Sciatic nerve (tissue), 2 donors: Measurements from ENCODE around the gene TMPRSS9. TPM values are rescaled to one million over a fixed set of nuclear protein-coding genes. Genes with fewer than 3 reads are reported as not detected.
"Not testable (repeated sequence)": the region's sequence is repeated elsewhere in the genome, so short reads cannot be mapped to it uniquely, and the experiment has no call there.

Source experiments
- ATAC-seq: fragments of 200-7000 bp; cut with Tn5 transposase; one replicate; pipeline ENCODE4 v1.9.1; 2020; ENCODE audit warnings: mild to moderate bottlenecking, moderate library complexity
- DNase-seq: peaks from one replicate; pipeline ENCODE4 v3.0.0-alpha.2; 2020; ENCODE audit warnings: low spot score
- intact Hi-C: fragments of 100-400 bp; cut with DNase I; formaldehyde crosslinking; loops from one replicate; pipeline ENCODE4 v1.14.2; 2022
- total RNA-seq: library from RNA; stranded (reverse); fragmentation: NEBNext Ultra II Directional; extraction: Animal tissue kit (Norgen Biotek cat#: 25700); gene quantifications from one replicate; pipeline ENCODE4 v1.2.1, GENCODE V29; 2021
- donor health status: DM: no; HTN: no; CAD: no.
- donor health status: DM: no; HTN: no; CAD: no.

TMPRSS9 gene
- total RNA-seq, 1 donor from 2014 or later, result not detected

- intact Hi-C loops, result no loop called here
- ATAC-seq (no peak), DNase-seq (no peak)
Observed at GRCh38 chr19:2441096-2441752, 81.2 kb downstream of the TMPRSS9 start.

- DNase-seq (peak; percentile 57), ATAC-seq (peak; percentile 20)
- intact Hi-C loops, result no loop called here
Observed at GRCh38 chr19:2443116-2443784, 83.2 kb downstream of the TMPRSS9 start.

DNA sequence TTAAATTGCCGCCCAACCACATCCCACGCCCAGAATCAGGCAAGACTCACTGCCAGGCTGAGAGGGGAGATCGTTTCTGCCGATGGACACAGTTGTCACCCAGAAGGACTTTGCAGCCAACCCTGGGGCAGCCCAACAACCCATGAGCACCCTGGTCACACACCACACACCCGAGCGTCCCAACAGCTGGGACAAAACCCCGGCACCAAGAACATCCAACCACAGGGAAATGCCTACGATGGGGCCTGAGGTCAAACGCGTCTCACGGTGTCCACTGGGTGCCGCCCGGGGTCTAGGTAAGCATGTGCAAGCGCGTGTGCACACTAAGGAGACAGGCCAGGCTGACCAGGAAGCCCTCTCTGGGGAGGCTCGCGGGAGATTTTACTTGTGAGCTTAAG is 83.7 kb downstream of the TMPRSS9 start:
- ATAC-seq (no peak), DNase-seq (no peak)

DNA sequence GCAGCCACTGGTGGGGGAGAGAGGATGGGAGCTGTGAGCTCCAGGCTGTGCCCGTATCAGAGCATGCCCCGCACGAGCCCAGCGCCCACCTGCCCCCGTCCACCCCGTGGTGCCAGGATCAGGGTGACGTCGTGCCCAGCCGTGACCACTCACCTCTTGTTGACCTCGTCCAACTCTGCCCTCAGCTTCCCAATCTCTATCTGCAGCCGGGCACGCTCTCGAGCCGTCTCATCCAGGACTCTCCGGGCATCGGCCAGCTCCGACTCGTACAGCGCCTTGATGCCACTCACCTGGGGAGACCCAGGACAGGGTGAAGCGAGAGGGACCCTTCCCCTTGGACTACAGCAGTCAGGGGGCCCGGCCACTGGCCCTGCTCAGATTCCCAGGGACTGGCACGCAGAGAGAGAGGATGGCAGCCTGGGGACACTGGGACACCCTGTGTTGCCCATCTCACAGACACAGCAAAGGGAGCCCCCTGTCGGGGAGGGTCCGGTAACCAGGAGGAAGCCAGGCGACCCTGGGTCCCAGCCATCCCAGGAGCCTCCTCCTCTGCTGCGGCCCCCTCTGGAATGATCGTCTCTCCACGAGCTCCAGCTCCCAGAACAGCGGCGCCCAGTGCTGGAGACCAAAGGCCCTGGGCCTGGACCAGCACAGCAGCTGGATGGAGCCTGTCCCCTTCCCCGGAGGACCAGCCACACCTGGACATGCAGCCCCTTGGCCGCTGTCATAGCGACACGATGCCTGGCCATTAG is 84.4 kb downstream of the TMPRSS9 start:
- intact Hi-C loops, result no loop called here

More for the DNA sequence above, 83.7 kb downstream of the TMPRSS9 start:
- intact Hi-C loops, result no loop called here

DNA sequence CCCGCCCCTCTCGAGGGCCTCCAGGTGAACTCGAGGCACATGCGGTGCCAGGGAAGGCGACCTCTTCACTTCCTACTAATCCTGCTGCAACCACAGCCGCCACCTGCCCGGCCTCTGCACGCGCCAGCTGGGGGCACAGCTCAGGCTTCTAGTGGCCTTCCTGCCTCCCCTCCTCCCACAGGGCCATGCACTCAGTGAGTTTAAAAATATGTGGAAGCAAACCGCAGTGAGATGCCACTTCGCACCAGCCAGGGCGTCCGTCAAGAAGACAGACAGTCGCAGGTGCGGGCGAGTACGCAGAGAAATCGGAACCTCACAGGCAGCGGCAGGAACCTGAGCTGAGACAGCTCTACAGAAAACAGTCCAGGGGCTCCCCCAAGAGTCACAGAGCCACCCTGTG is 86.3 kb downstream of the TMPRSS9 start:
- ATAC-seq (no peak), DNase-seq (no peak)
- intact Hi-C loops, result no loop called here

More for the DNA sequence above, 84.4 kb downstream of the TMPRSS9 start:
- ATAC-seq (no peak), DNase-seq (no peak)

GRCh38 chr19:2449019-2449418 is 89.0 kb downstream of the TMPRSS9 start:
- intact Hi-C loops, result no loop called here
- no peak for DNase-seq

GRCh38 chr19:2451138-2451537 is 91.1 kb downstream of the TMPRSS9 start:
- ATAC-seq, result no peak
- intact Hi-C loops, result no loop called here
- DNase-seq, result no peak

More at GRCh38 chr19:2449019-2449418, 89.0 kb downstream of the TMPRSS9 start:
- ATAC-seq, result no peak

DNA sequence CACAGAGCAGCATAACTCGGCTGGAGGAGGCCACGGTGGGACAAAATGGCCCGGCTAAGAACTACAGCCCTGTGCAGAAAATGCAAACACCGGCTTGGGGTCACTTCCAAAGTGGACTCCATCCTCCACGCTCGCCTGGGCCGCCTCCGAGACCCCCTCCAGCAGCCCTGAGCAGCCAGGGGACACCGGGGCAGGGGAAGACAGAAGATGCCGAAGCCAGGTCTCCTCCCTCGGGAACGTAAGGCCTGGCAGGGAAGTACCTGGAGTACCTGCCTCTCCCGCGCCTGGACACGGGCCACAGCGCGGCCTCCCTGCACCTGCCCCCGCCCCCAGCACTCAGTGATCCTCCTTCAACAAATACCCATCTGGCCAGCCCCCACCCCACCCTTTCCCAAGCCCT is 91.7 kb downstream of the TMPRSS9 start:
- no peak for DNase-seq
- no peak for ATAC-seq
- intact Hi-C loops, result no loop called here

- no peak for ATAC-seq
- no peak for DNase-seq
- intact Hi-C loops, result no loop called here
Observed at GRCh38 chr19:2453431-2454025, 93.5 kb downstream of the TMPRSS9 start.

- intact Hi-C loops, result no loop called here
- DNase-seq (no peak), ATAC-seq (no peak)
Observed at GRCh38 chr19:2454199-2454961, 94.3 kb downstream of the TMPRSS9 start.

DNA sequence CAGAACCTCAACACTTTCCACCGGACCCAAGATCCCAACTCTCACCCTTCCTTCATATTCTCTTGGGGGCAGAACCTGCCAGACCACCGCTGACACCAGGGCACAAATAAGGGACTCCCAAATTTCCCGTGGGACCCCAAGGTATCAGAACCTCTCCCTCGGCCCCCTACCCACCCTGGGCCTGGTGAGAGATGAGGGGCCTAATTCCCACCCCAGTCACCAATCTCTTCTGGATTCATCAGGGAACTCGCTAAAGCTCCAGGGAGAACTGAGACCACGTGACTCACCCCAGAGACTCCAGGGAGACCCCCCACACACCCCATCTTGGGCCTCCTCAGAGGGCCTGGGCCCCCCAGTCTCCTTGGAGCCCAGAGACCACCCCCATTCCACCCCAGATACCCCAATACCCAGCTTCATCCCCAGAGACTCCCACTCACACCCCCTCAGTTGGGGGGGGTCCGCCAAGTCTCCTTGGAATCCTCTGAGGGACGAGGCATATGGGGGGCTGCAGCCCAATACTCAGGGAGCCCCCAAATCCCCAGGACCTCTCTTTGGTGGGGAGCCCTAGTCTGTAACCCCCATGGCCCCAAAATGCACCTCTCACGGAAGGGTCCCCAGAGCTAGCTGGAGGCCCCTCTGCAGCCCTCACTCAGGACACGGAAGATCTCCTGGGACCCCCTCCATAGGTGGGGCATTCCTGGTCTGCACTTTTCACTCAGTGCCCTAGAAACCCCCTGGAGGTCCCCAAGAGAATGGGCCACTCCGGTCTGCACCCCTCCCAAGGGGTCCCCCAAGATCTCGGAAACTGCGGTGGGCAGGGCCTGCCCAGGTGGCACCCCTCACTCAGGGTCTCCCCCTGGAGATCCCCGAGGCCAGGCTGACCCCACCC is 95.1 kb downstream of the TMPRSS9 start:
- ATAC-seq (no peak), DNase-seq (no peak)
- intact Hi-C loops, result no loop called here

DNA sequence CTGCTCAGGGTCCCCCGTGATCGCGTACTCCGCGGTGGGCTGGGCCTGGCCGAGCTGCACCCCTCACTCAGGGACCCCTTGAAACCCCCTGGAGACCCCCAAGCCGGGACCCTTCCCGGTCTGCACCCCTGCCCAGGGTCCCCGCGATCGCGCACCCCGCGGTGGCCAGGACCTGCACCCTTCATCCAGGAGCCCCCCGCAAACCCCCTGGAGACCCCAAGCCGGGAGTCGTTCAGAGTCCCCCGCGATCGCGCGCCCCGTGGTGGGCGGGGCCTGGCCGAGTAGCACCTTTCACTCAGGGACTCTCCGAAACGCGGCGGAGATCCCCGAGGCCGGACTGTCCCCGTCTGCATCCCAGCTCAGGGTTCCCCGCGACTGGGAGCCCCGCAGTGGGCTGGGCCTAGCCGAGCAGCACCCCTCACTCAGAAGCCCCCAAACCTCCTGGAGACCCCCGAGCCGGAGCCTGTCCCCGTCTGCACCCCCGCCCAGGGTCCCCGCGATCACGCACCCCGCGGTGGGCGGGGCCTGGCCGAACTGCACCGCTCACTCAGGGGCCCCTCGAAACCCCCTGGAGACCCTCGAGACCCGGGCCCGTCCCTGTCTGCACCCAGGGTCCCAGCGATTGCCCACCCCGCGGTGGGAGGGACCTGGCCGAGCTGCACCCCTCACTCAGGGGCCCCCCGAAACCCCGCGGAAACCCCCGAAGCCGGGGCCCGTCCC is 95.9 kb downstream of the TMPRSS9 start:
- peak; percentile 20 for ATAC-seq
- peak; percentile 77 for DNase-seq
- intact Hi-C loops, result no loop called here

DNA sequence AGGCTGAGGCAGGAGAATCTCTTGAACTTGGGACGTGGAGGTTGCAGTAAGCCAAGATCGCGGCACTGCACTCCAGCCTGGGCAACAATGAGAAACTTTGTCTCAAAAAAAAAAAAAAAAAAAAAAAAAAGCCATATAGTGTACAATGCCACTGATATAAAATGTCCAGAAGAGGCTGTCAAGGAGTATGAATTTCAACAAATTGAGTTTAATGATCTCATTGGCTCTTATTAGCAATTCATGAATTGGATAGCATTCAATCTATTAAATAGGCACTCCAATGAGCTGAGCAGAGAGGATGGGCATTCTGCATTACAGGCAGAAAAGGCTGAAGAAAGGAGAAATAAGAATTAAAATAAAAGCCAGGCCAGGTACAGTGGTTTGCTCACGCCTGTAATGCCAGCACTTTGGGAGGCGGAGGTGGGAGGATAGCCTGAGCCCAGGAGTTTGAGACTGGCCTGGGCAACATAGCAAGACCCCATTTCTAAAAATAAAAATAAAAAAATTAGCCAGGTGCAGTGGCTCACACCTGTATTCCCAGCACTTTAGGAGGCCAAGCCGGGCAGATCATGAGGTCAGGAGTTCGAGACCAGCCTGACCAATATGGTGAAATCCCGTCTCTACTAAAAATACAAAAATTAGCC is 97.5 kb downstream of the TMPRSS9 start:
- intact Hi-C loops, result no loop called here
- no peak for DNase-seq
- no peak for ATAC-seq

- ATAC-seq, result no peak
- intact Hi-C loops, result no loop called here
- DNase-seq, result no peak
Observed at GRCh38 chr19:2458054-2458453, 98.0 kb downstream of the TMPRSS9 start.

- DNase-seq, ATAC-seq, intact Hi-C loops: not testable (repeated sequence)
Observed at GRCh38 chr19:2458776-2459175, 98.7 kb downstream of the TMPRSS9 start.

- DNase-seq, result no peak
- intact Hi-C loops, result no loop called here
- no peak for ATAC-seq
Observed at GRCh38 chr19:2460245-2460644, 100.2 kb downstream of the TMPRSS9 start.
